Measurements from ENCODE around the gene IDH3B.

- no peak for TF ChIP-seq POLR2A (IDR thresholded peaks at IDR 0.05; ENCODE audit: low read depth, low read length)
- TF ChIP-seq POLR2AphosphoS5 (IDR thresholded peaks at IDR 0.05; ENCODE audit: low read depth, low read length), result no peak
Measured at GRCh38 chr20:2663364-2663886, 591 bp downstream of the IDH3B start.
